K562 (cell line): ENCODE data around the gene MYCBPAP. TPM values are rescaled to one million over a fixed set of nuclear protein-coding genes. Genes with fewer than 3 reads are reported as not detected.

ENCODE experiments used
- ATAC-seq: fragments of 200-7000 bp; cut with Tn5 transposase; 3 replicates; pipeline ENCODE4 v1.9.1; 2020; ENCODE audit warnings: moderate library complexity
- BruUV-seq: library from RNA; stranded (reverse); fragments of 400-500 nt; replicated peaks from 2 replicates; lab custom pipeline; 2021; lab: Mats Ljungman, UMichigan
- CTCF ChIA-PET: fragments of 300-600 bp; formaldehyde crosslinking; extraction: SDS; loops from one replicate; lab custom pipeline; 2021; ENCODE audit warnings: low intra/inter-chr PET ratio; lab: Yijun Ruan, JAX
- POLR2A ChIA-PET: fragments of 300-600, 350-650 bp; sonication (Branson Sonifier 250); formaldehyde crosslinking; extraction: SDS; loops from one replicate; lab custom pipeline; 2021; ENCODE audit warnings: antibody characterized with exemption, inconsistent platforms; lab: Yijun Ruan, JAX
- DNase-seq, 4 experiments: peaks; one replicate each; pipeline versions ENCODE4 v3.0.0 to v3.0.0-alpha.2; 2011 to 2018; ENCODE audit warnings: low spot score in 3 of 4, mixed read lengths in 3 of 4; ENCODE audit errors: extremely low read depth in 1 of 4
- FAIRE-seq: peaks from 2 replicates; lab custom pipeline; 2011; peaks lifted over from hg19 to GRCh38; lab: Jason Lieb, UNC
- H2AFZ ChIP-seq: 2 replicates; pipeline ENCODE4 v1.6.0; 2011; ENCODE audit warnings: low read depth, low read length, control low read depth, inconsistent platforms
- H3K27ac ChIP-seq: fragments of 200-600 bp; 3 replicates; pipeline ENCODE4 v1.8.0; 2011; ENCODE audit warnings: low read depth, mild to moderate bottlenecking, control low read depth, inconsistent platforms, low read length, moderate library complexity, mixed read lengths; ENCODE audit errors: extremely low read depth
- H3K27me3 ChIP-seq, 2 experiments: fragments of 300-600 bp in 1 of 2; 2 replicates in 1 of 2; 3 replicates in 1 of 2; pipeline versions ENCODE4 v1.6.0 to v1.8.0; 2011; ENCODE audit warnings: inconsistent platforms in 2 of 2, low read length in 2 of 2, mild to moderate bottlenecking in 1 of 2, mixed read lengths in 1 of 2, moderate library complexity in 1 of 2; ENCODE audit not compliant: control insufficient read depth in 2 of 2, insufficient read depth in 2 of 2
- H3K36me3 ChIP-seq: fragments of 300-600 bp; 3 replicates; pipeline ENCODE4 v1.8.0; 2011; ENCODE audit warnings: mild to moderate bottlenecking, low read length, inconsistent platforms; ENCODE audit not compliant: control insufficient read depth, insufficient read depth
- H3K4me1 ChIP-seq, 2 experiments: fragments of 200-600 bp in 1 of 2; replicated peaks in 1 of 2; 2 replicates in 1 of 2; 3 replicates in 1 of 2; pipeline versions ENCODE4 v1.5.1 to v1.8.0; 2011; ENCODE audit warnings: inconsistent platforms in 2 of 2, low read length in 2 of 2, mild to moderate bottlenecking in 1 of 2, mixed read lengths in 1 of 2, moderate library complexity in 1 of 2; ENCODE audit not compliant: control insufficient read depth in 2 of 2, insufficient read depth in 2 of 2
- H3K4me2 ChIP-seq: 2 replicates; pipeline ENCODE4 v1.6.1; 2011; ENCODE audit warnings: low read length, control low read depth, inconsistent platforms, mixed read lengths; ENCODE audit not compliant: insufficient read depth
- H3K4me3 ChIP-seq: fragments of 200-600 bp; sonication (generic), shearing (Covaris generic); 2 replicates; pipeline ENCODE4 v1.5.1; 2016; ENCODE audit warnings: control low read depth, inconsistent platforms
- H3K79me2 ChIP-seq: fragments of 200-600 bp; 3 replicates; pipeline ENCODE4 v1.8.0; 2011; ENCODE audit warnings: low read length, inconsistent platforms; ENCODE audit not compliant: control insufficient read depth, insufficient read depth
- H3K9ac ChIP-seq, 2 experiments: 2 replicates each; pipeline versions ENCODE4 v1.6.0 to v1.6.1; 2011; ENCODE audit warnings: low read depth in 2 of 2, low read length in 2 of 2, control low read depth in 1 of 2, inconsistent platforms in 1 of 2, mild to moderate bottlenecking in 1 of 2, mixed read lengths in 1 of 2; ENCODE audit not compliant: insufficient read depth in 1 of 2
- H3K9me1 ChIP-seq: one replicate; pipeline ENCODE4 v1.6.0; 2011; ENCODE audit warnings: inconsistent platforms, mild to moderate bottlenecking, low read length, moderate library complexity; ENCODE audit not compliant: control insufficient read depth, insufficient read depth
- H3K9me3 ChIP-seq: replicated peaks from 2 replicates; pipeline ENCODE4 v1.5.1; 2011; ENCODE audit warnings: low read depth, low read length, inconsistent platforms; ENCODE audit not compliant: control insufficient read depth, insufficient read depth
- H4K20me1 ChIP-seq: replicated peaks from 2 replicates; pipeline ENCODE4 v1.6.1; 2011; ENCODE audit warnings: low read length, inconsistent platforms, mixed read lengths; ENCODE audit not compliant: control insufficient read depth, insufficient read depth
- E2F4 ChIP-seq: sonication (generic); formaldehyde crosslinking; IDR thresholded peaks from 2 replicates; pipeline ENCODE4 v1.8.0; 2022; ENCODE audit warnings: mild to moderate bottlenecking, low read depth, missing genetic modification reagents
- FIP1L1 ChIP-seq: fragments of 200-400 bp; formaldehyde crosslinking; IDR thresholded peaks from 2 replicates; pipeline ENCODE4 v1.6.1; 2018; ENCODE audit warnings: mild to moderate bottlenecking, low read depth, low read length; ENCODE audit not compliant: poor library complexity, severe bottlenecking
- GABPB1 ChIP-seq: sonication (generic); formaldehyde crosslinking; IDR thresholded peaks from 2 replicates; pipeline ENCODE4 v1.8.0; 2022; ENCODE audit warnings: mild to moderate bottlenecking, missing genetic modification reagents
- OTX1 ChIP-seq: fragments of 450-650 bp; formaldehyde crosslinking; IDR thresholded peaks from 2 replicates; pipeline ENCODE4 v1.4.0; 2022; ENCODE audit warnings: mild to moderate bottlenecking
- PPARD ChIP-seq: fragments of 250-450 bp; sonication (Bioruptor Pico); IDR thresholded peaks from 2 replicates; pipeline ENCODE4 v1.8.0; 2022; ENCODE audit warnings: inconsistent platforms, mild to moderate bottlenecking, moderate library complexity
- SMARCB1 ChIP-seq: IDR thresholded peaks from 2 replicates; pipeline ENCODE4 v1.6.1; 2011; ENCODE audit warnings: improper control_type of control experiment, low read depth; ENCODE audit not compliant: insufficient read length
- SRSF1 ChIP-seq: fragments of 200-400 bp; formaldehyde crosslinking; IDR thresholded peaks from 2 replicates; pipeline ENCODE4 v1.6.1; 2017; ENCODE audit warnings: mild to moderate bottlenecking, low read depth, low read length, moderate library complexity
- ZC3H4 ChIP-seq: sonication (generic); formaldehyde crosslinking; IDR thresholded peaks from 2 replicates; pipeline ENCODE4 v1.9.0; 2021; ENCODE audit warnings: missing genetic modification reagents, borderline replicate concordance
- ZNF511 ChIP-seq: sonication (generic); formaldehyde crosslinking; IDR thresholded peaks from 2 replicates; pipeline ENCODE4 v1.8.0; 2022; ENCODE audit warnings: mild to moderate bottlenecking, missing genetic modification reagents
- WGBS: fragments of 100-300 bp; shearing (Covaris generic); methylation state at CpG from one replicate; pipeline ENCODE4 v1.1.6; 2016; ENCODE audit warnings: low coverage, mixed read lengths; ENCODE audit not compliant: insufficient coverage; ENCODE audit errors: missing lambda C conversion rate; 5-methylcytosine and 5-hydroxymethylcytosine counted together
- in situ Hi-C: fragments of 300-500 bp; cut with MboI; formaldehyde crosslinking; loops from 4 replicates; pipeline ENCODE4 v1.15.0; 2018; ENCODE audit warnings: inconsistent platforms, mixed read lengths
- intact Hi-C: fragments of 100-400 bp; cut with micrococcal nuclease; formaldehyde crosslinking; loops from 2 replicates; pipeline ENCODE4 v1.14.2; 2022
- polyA plus RNA-seq, 8 experiments: library from polyadenylated mRNA; depleted of rRNA in 4 of 8; stranded (reverse) in 5 of 8; unstranded in 3 of 8; fragments of >200 nt; fragmentation: Nextera tagmentation in 2 of 8; fragmentation: Illumina TruSeq in 1 of 8; extraction: Ambion mirVana in 2 of 8; extraction: Trizol in 1 of 8; gene quantifications; 2 replicates each; pipeline versions ENCODE4 v1.2.1 to v1.2.3, GENCODE V29; 2011 to 2014; ENCODE audit warnings: inconsistent platforms in 1 of 8, missing spikeins in 1 of 8
- total RNA-seq, 7 experiments: library from RNA; depleted of rRNA in 6 of 7; stranded (reverse); fragments of >200 nt in 6 of 7; fragmentation: Illumina TruSeq in 2 of 7; extraction: Trizol in 2 of 7; gene quantifications; 2 replicates each; pipeline versions ENCODE4 v1.2.1 to v1.2.3, GENCODE V29; 2011 to 2021; ENCODE audit warnings: low replicate concordance in 1 of 7
- TF ChIP-seq, protein P1 (sequence below): sonication (generic); formaldehyde crosslinking; IDR thresholded peaks from 2 replicates; pipeline ENCODE4 v1.8.1; 2022; ENCODE audit warnings: missing genetic modification reagents

MYCBPAP gene
- total and polyA plus RNA-seq, 9 of the 15 experiments (the other 6 are each of a cell fraction or from before 2014, with no cell fraction given), result not detected

DNA sequence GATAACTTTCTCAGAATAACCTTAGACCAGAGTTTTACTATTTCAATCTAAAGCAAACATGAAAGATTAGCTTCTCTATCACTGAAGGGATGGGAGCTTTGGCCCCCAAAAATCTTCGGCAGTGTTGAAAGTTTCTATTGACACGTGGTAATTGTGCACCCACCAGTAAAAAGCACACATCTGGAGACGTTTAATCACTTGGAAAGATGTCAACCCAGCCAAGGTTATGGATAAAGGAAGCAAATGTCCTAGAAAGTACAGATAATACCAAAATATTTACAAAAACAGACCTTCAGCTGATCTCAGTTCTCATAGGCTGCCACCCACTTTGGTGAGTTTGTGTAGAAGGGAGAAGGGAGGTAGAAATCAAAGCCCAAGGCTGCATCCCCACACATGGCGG, 5.3 kb downstream of the MYCBPAP start (continued):
- TF ChIP-seq FIP1L1, result no peak
- TF ChIP-seq ZNF511 (CRISPR knock-in tag), result no peak
- TF ChIP-seq, protein P1, sequence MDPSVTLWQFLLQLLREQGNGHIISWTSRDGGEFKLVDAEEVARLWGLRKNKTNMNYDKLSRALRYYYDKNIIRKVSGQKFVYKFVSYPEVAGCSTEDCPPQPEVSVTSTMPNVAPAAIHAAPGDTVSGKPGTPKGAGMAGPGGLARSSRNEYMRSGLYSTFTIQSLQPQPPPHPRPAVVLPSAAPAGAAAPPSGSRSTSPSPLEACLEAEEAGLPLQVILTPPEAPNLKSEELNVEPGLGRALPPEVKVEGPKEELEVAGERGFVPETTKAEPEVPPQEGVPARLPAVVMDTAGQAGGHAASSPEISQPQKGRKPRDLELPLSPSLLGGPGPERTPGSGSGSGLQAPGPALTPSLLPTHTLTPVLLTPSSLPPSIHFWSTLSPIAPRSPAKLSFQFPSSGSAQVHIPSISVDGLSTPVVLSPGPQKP (CRISPR knock-in tag), result no peak
- no peak for TF ChIP-seq SRSF1
- no peak for TF ChIP-seq ZC3H4
- TF ChIP-seq, all 486 proteins: peak for 0

- ChIA-PET POLR2A (no interaction called here), CTCF (no interaction called here)
- Histone ChIP-seq H3K36me3 (no peaks in the 10 kb centered on the region), H3K79me2 (no peaks in the 10 kb centered on the region), H4K20me1 (no peaks in the 10 kb centered on the region)
- TF ChIP-seq PPARD (no peak), SMARCB1 (no peak), E2F4 (CRISPR knock-in tag) (no peak), OTX1 (no peak), GABPB1 (CRISPR knock-in tag) (no peak)
- TF ChIP-seq, all 486 proteins: peak for 0
- in situ Hi-C loops (no loop called here), intact Hi-C loops (no loop called here)
- DNase-seq (no peak), ATAC-seq (no peak), FAIRE-seq (no peak)
- WGBS, result 4% methylated on average over 3 of the region's 3 CpGs
- no peak overlapping the region for H3K27ac ChIP-seq
- BruUV-seq, result no TSS peak
- no peaks in the 10 kb centered on the region for H3K4me1 ChIP-seq
- no peak overlapping the region; a peak in 1 of 4 replicates for H3K9ac ChIP-seq
- H3K9me1 ChIP-seq, result no peaks in the 10 kb centered on the region
- H3K9me3 ChIP-seq, result no peaks in the 10 kb centered on the region
- no peak overlapping the region for H2AFZ ChIP-seq
- no peak overlapping the region for H3K4me2 ChIP-seq
- no peak overlapping the region for H3K4me3 ChIP-seq
- peaks cover 14 to 31% of the 10 kb centered on the region in 2 experiments; a peak in 3 of 5 replicates for H3K27me3 ChIP-seq
These were observed 6.1 kb downstream of the MYCBPAP start for GRCh38 chr17:50514388-50514787.
